GM12878 (cell line): ENCODE data around the gene CENPC. TPM values are rescaled to one million over a fixed set of nuclear protein-coding genes. Genes with fewer than 3 reads are reported as not detected.

Experiments
- ATAC-seq: fragments of 200-7000 bp; cut with Tn5 transposase; 3 replicates; pipeline ENCODE4 v1.9.1; 2020; ENCODE audit warnings: mild to moderate bottlenecking, moderate library complexity
- BruUV-seq: library from RNA; stranded (reverse); fragments of 400-500 nt; replicated peaks from 2 replicates; lab custom pipeline; 2021; lab: Mats Ljungman, UMichigan
- CTCF ChIA-PET: fragments of 300-600 bp; sonication (Branson Sonifier 250); formaldehyde crosslinking; extraction: SDS; loops from one replicate; lab custom pipeline; 2021; ENCODE audit warnings: inconsistent platforms; lab: Yijun Ruan, JAX
- POLR2A ChIA-PET: fragments of 350-600 bp; formaldehyde crosslinking; extraction: SDS; loops from one replicate; lab custom pipeline; 2021; ENCODE audit warnings: inconsistent platforms; lab: Charles Lee
- RAD21 ChIA-PET: fragments of 300-600 bp; sonication (Branson Sonifier 250); formaldehyde crosslinking; loops from one replicate; lab custom pipeline; 2023; ENCODE audit warnings: antibody characterized with exemption; ENCODE audit not compliant: unreplicated experiment; lab: Charles Lee
- SMC1A ChIA-PET: fragments of 300-600 bp; sonication (Branson Sonifier 250); formaldehyde crosslinking; loops from one replicate; lab custom pipeline; 2023; ENCODE audit not compliant: unreplicated experiment, uncharacterized antibody; lab: Charles Lee
- DNase-seq: peaks from one replicate; pipeline ENCODE4 v3.0.0-alpha.2; 2011; ENCODE audit warnings: low read depth, low spot score
- FAIRE-seq: peaks from 3 replicates; lab custom pipeline; 2011; peaks lifted over from hg19 to GRCh38; lab: Jason Lieb, UNC
- H2AFZ ChIP-seq: 2 replicates; pipeline ENCODE4 v1.6.0; 2011; ENCODE audit warnings: low read depth, low read length, control low read depth; ENCODE audit not compliant: control insufficient read depth
- H3K27ac ChIP-seq: 2 replicates; pipeline ENCODE4 v1.5.1; 2011; ENCODE audit warnings: control low read depth; ENCODE audit not compliant: control insufficient read depth, insufficient read depth
- H3K27me3 ChIP-seq, 2 experiments: replicated peaks in 1 of 2; 2 replicates each; pipeline versions ENCODE4 v1.6.0 to v1.6.1; 2011; ENCODE audit warnings: low read length in 1 of 2; ENCODE audit not compliant: control insufficient read depth in 2 of 2, insufficient read depth in 2 of 2
- H3K36me3 ChIP-seq, 2 experiments: 2 replicates each; pipeline ENCODE4 v1.5.1; 2011; ENCODE audit warnings: low read length in 1 of 2; ENCODE audit not compliant: control insufficient read depth in 2 of 2, insufficient read depth in 2 of 2
- H3K4me1 ChIP-seq: 2 replicates; pipeline ENCODE4 v1.6.1; 2011; ENCODE audit warnings: mild to moderate bottlenecking, low read length, moderate library complexity, mixed read lengths; ENCODE audit not compliant: control insufficient read depth, insufficient read depth
- H3K4me2 ChIP-seq: 2 replicates; pipeline ENCODE4 v1.6.0; 2011; ENCODE audit warnings: control low read depth; ENCODE audit not compliant: control insufficient read depth, insufficient read depth
- H3K4me3 ChIP-seq: fragments of 200-600 bp; sonication (generic); 2 replicates; pipeline ENCODE4 v1.5.1; 2016
- H3K79me2 ChIP-seq: 2 replicates; pipeline ENCODE4 v1.6.0; 2011; ENCODE audit warnings: low read length; ENCODE audit not compliant: control insufficient read depth, insufficient read depth
- H3K9ac ChIP-seq: 2 replicates; pipeline ENCODE4 v1.8.0; 2011; ENCODE audit warnings: low read length, control low read depth, mixed read lengths; ENCODE audit not compliant: control insufficient read depth, insufficient read depth
- H3K9me3 ChIP-seq: replicated peaks from 3 replicates; pipeline ENCODE4 v1.5.1; 2011; ENCODE audit warnings: mild to moderate bottlenecking, low read length; ENCODE audit not compliant: control insufficient read depth, insufficient read depth
- H4K20me1 ChIP-seq: 2 replicates; pipeline ENCODE4 v1.6.0; 2011; ENCODE audit not compliant: control insufficient read depth, insufficient read depth
- ATF7 ChIP-seq: fragments of 450-650 bp; IDR thresholded peaks from 2 replicates; pipeline ENCODE4 v1.6.1; 2016; ENCODE audit warnings: low read depth, mild to moderate bottlenecking
- BRCA1 ChIP-seq: IDR thresholded peaks from 2 replicates; pipeline ENCODE4 v1.6.1; 2011; ENCODE audit warnings: low read depth, low read length, improper control_type of control experiment
- CBX3 ChIP-seq: fragments of 200-600 bp; sonication (generic); IDR thresholded peaks from 2 replicates; pipeline ENCODE4 v1.6.1; 2016; ENCODE audit warnings: low read depth, borderline replicate concordance
- FOXM1 ChIP-seq: IDR thresholded peaks from 2 replicates; pipeline ENCODE4 v1.6.1; 2012; ENCODE audit warnings: low read depth, mild to moderate bottlenecking, inconsistent platforms, low read length, moderate library complexity
- JUND ChIP-seq: IDR thresholded peaks from 2 replicates; pipeline ENCODE4 v1.6.1; 2012; ENCODE audit warnings: low read depth, mild to moderate bottlenecking, low read length, improper control_type of control experiment, moderate library complexity
- MXI1 ChIP-seq: fragments of 150-350 bp; IDR thresholded peaks from 2 replicates; pipeline ENCODE4 v1.6.1; 2011; ENCODE audit warnings: low read depth, mild to moderate bottlenecking, inconsistent platforms, low read length, improper control_type of control experiment
- NBN ChIP-seq: fragments of 450-650 bp; IDR thresholded peaks from 2 replicates; pipeline ENCODE4 v1.6.1; 2016
- NFYB ChIP-seq: IDR thresholded peaks from 2 replicates; pipeline ENCODE4 v1.6.1; 2011; ENCODE audit warnings: low read depth, mild to moderate bottlenecking, low read length, improper control_type of control experiment, moderate library complexity; ENCODE audit not compliant: insufficient read depth
- NR2F1 ChIP-seq: fragments of 450-650 bp; conservative IDR thresholded peaks from 2 replicates; pipeline ENCODE4 v1.6.1; 2017; ENCODE audit warnings: mild to moderate bottlenecking
- RCOR1 ChIP-seq: conservative IDR thresholded peaks from 2 replicates; pipeline ENCODE4 v1.6.1; 2012; ENCODE audit warnings: low read depth, low read length, improper control_type of control experiment
- WRNIP1 ChIP-seq: IDR thresholded peaks from 2 replicates; pipeline ENCODE4 v1.6.1; 2011; ENCODE audit warnings: low read depth, low read length, improper control_type of control experiment, borderline replicate concordance
- ZBED1 ChIP-seq: IDR thresholded peaks from 2 replicates; pipeline ENCODE4 v1.6.1; 2016; ENCODE audit warnings: borderline replicate concordance
- ZNF217 ChIP-seq: fragments of 450-650 bp; IDR thresholded peaks from 2 replicates; pipeline ENCODE4 v1.6.1; 2017; ENCODE audit warnings: antibody characterized with exemption, mild to moderate bottlenecking
- WGBS: methylation state at CpG from one replicate; pipeline ENCODE4 v1.1.6; 2016; ENCODE audit warnings: low lambda C conversion rate; ENCODE audit not compliant: insufficient replicate concordance, insufficient coverage; ENCODE audit errors: missing lambda C conversion rate; 5-methylcytosine and 5-hydroxymethylcytosine counted together
- in situ Hi-C: fragments of 300-500 bp; cut with MboI; formaldehyde crosslinking; loops from 9 replicates; pipeline ENCODE4 v1.14.3; 2018; ENCODE audit warnings: mixed read lengths
- intact Hi-C: fragments of 100-400 bp; cut with micrococcal nuclease; formaldehyde crosslinking; loops from one replicate; pipeline ENCODE4 v1.14.2; 2022; ENCODE audit not compliant: unreplicated experiment
- polyA plus RNA-seq, 11 experiments: library from polyadenylated mRNA; depleted of rRNA in 4 of 11; unstranded in 6 of 11; stranded (reverse) in 5 of 11; fragments of >200 nt; fragmentation: Nextera tagmentation in 4 of 11; fragmentation: Illumina TruSeq in 1 of 11; extraction: Ambion mirVana in 4 of 11; extraction: Trizol in 1 of 11; gene quantifications; 1 replicate in 1 of 11; 2 replicates in 10 of 11; pipeline versions ENCODE4 v1.2.1 to v1.2.3, GENCODE V29; 2011 to 2016; ENCODE audit warnings: inconsistent platforms in 2 of 11, missing spikeins in 2 of 11, low read depth in 1 of 11
- total RNA-seq, 4 experiments: library from RNA; depleted of rRNA in 3 of 4; stranded (reverse); fragments of >200 nt in 3 of 4; fragmentation: Illumina TruSeq in 1 of 4; extraction: Trizol in 1 of 4; gene quantifications; 2 replicates each; pipeline versions ENCODE4 v1.2.1 to v1.2.3, GENCODE V29; 2013 to 2021
- TF ChIP-seq, protein P1 (sequence below): fragments of 450-650 bp; IDR thresholded peaks from 2 replicates; pipeline ENCODE4 v1.6.1; 2017; ENCODE audit warnings: antibody characterized with exemption, mild to moderate bottlenecking, moderate library complexity
- TF ChIP-seq, protein P2 (sequence below): IDR thresholded peaks from 2 replicates; pipeline ENCODE4 v1.6.1; 2011; ENCODE audit warnings: low read depth, mild to moderate bottlenecking, low read length, moderate library complexity, borderline replicate concordance; ENCODE audit errors: extremely low read depth
- TF ChIP-seq, protein P3 (sequence below): fragments of 450-650 bp; IDR thresholded peaks from 2 replicates; pipeline ENCODE4 v1.6.1; 2014; ENCODE audit warnings: mild to moderate bottlenecking
- TF ChIP-seq, protein P4 (sequence below): fragments of 450-650 bp; formaldehyde crosslinking; IDR thresholded peaks from 2 replicates; pipeline ENCODE4 v1.5.0; 2022; ENCODE audit warnings: mild to moderate bottlenecking, missing genetic modification characterization

The CENPC gene
- total and polyA plus RNA-seq, 10 of the 15 experiments (the other 5 are each of a cell fraction or from before 2014, with no cell fraction given) = 13.1 to 34.9 (median 20.3) TPM

DNA sequence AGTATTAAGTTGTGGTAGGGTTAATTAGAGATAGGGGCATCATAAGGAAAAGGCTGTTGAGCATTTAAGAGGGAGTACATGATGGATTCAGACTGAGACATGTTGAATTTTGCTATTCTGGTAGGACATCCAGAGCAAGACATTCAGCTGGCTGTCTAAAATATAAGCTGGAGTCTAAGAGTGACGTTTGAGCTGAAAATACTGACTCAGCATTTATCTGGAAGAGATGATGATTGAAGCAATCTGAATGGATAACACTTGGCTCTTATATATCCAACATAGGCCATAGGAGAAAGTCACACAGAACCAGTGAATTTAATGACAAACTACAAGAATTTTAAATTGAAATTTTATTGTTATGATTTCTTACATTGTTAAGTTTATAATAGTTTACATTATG lies 114.3 kb downstream of the CENPC start (continued):
- TF ChIP-seq, protein P1, sequence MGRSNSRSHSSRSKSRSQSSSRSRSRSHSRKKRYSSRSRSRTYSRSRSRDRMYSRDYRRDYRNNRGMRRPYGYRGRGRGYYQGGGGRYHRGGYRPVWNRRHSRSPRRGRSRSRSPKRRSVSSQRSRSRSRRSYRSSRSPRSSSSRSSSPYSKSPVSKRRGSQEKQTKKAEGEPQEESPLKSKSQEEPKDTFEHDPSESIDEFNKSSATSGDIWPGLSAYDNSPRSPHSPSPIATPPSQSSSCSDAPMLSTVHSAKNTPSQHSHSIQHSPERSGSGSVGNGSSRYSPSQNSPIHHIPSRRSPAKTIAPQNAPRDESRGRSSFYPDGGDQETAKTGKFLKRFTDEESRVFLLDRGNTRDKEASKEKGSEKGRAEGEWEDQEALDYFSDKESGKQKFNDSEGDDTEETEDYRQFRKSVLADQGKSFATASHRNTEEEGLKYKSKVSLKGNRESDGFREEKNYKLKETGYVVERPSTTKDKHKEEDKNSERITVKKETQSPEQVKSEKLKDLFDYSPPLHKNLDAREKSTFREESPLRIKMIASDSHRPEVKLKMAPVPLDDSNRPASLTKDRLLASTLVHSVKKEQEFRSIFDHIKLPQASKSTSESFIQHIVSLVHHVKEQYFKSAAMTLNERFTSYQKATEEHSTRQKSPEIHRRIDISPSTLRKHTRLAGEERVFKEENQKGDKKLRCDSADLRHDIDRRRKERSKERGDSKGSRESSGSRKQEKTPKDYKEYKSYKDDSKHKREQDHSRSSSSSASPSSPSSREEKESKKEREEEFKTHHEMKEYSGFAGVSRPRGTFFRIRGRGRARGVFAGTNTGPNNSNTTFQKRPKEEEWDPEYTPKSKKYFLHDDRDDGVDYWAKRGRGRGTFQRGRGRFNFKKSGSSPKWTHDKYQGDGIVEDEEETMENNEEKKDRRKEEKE = no peak
- no peak for TF ChIP-seq JUND
- no peak for TF ChIP-seq CBX3
- TF ChIP-seq ATF7 = no peak
- TF ChIP-seq, protein P2, sequence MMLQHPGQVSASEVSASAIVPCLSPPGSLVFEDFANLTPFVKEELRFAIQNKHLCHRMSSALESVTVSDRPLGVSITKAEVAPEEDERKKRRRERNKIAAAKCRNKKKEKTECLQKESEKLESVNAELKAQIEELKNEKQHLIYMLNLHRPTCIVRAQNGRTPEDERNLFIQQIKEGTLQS = no peak
- TF ChIP-seq WRNIP1 = no peak
- TF ChIP-seq, all 136 proteins: peak for 0

DNA sequence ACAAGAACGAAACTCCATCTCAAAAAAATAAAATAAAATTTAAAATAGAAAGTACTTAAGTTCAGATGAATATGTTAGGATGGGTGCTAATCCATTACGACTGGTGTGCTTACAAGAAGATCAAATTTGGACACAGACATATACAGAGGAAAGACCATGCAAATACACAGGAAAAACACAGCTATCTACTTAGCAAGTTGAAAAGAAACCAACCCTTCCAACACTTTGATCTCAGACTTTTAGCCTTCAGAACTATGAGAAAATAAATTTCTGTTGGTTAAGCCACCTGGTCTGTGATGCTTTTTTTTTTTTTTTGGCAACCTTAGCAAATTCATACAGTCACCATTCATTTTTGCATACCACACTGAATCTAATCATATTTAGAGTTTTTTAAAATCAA lies 116.5 kb downstream of the CENPC start:
- no peaks in the 10 kb centered on the region for H4K20me1 ChIP-seq
- BruUV-seq = no TSS peak
- DNase-seq (no peak), FAIRE-seq (no peak), ATAC-seq (no peak)
- H3K9ac ChIP-seq = no peak overlapping the region
- no peak overlapping the region for H3K4me3 ChIP-seq
- H3K36me3 ChIP-seq = no peaks in the 10 kb centered on the region
- H3K27ac ChIP-seq = no peak overlapping the region
- CTCF ChIA-PET = interaction anchor here (2.0 kb wide), 1 partner anchor 35 kb away, joined by 5 read pairs; no protein-coding TSS in a partner anchor
- H3K27me3 ChIP-seq = no peaks in the 10 kb centered on the region
- no peaks in the 10 kb centered on the region for H3K4me1 ChIP-seq
- no peaks in the 10 kb centered on the region for H3K9me3 ChIP-seq
- H2AFZ ChIP-seq = no peak overlapping the region
- no peaks in the 10 kb centered on the region for H3K79me2 ChIP-seq
- POLR2A ChIA-PET = no interaction called here
- in situ Hi-C loops = no loop called here
- H3K4me2 ChIP-seq = no peak overlapping the region
- intact Hi-C loops = no loop called here
- RAD21 ChIA-PET = no interaction called here
- SMC1A ChIA-PET = no interaction called here
- 46% methylated on average over 2 of the region's 2 CpGs for WGBS
- TF ChIP-seq NR2F1 = no peak
- TF ChIP-seq FOXM1 = no peak
- no peak for TF ChIP-seq BRCA1
- no peak for TF ChIP-seq ZBED1
- no peak for TF ChIP-seq RCOR1
- TF ChIP-seq, protein P3, sequence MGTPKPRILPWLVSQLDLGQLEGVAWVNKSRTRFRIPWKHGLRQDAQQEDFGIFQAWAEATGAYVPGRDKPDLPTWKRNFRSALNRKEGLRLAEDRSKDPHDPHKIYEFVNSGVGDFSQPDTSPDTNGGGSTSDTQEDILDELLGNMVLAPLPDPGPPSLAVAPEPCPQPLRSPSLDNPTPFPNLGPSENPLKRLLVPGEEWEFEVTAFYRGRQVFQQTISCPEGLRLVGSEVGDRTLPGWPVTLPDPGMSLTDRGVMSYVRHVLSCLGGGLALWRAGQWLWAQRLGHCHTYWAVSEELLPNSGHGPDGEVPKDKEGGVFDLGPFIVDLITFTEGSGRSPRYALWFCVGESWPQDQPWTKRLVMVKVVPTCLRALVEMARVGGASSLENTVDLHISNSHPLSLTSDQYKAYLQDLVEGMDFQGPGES = no peak
- TF ChIP-seq NBN = no peak
- TF ChIP-seq MXI1 = no peak
- TF ChIP-seq NFYB = no peak
- no peak for TF ChIP-seq ZNF217
- TF ChIP-seq, protein P4, sequence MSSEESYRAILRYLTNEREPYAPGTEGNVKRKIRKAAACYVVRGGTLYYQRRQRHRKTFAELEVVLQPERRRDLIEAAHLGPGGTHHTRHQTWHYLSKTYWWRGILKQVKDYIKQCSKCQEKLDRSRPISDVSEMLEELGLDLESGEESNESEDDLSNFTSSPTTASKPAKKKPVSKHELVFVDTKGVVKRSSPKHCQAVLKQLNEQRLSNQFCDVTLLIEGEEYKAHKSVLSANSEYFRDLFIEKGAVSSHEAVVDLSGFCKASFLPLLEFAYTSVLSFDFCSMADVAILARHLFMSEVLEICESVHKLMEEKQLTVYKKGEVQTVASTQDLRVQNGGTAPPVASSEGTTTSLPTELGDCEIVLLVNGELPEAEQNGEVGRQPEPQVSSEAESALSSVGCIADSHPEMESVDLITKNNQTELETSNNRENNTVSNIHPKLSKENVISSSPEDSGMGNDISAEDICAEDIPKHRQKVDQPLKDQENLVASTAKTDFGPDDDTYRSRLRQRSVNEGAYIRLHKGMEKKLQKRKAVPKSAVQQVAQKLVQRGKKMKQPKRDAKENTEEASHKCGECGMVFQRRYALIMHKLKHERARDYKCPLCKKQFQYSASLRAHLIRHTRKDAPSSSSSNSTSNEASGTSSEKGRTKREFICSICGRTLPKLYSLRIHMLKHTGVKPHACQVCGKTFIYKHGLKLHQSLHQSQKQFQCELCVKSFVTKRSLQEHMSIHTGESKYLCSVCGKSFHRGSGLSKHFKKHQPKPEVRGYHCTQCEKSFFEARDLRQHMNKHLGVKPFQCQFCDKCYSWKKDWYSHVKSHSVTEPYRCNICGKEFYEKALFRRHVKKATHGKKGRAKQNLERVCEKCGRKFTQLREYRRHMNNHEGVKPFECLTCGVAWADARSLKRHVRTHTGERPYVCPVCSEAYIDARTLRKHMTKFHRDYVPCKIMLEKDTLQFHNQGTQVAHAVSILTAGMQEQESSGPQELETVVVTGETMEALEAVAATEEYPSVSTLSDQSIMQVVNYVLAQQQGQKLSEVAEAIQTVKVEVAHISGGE (CRISPR knock-in tag) = no peak
